Neural progenitor cell (in vitro differentiated cells): Measurements from ENCODE around the gene RERE.

Experiments used
- EZH2 ChIP-seq: fragments of 200-600 bp; sonication (generic); IDR thresholded peaks from 2 replicates; pipeline ENCODE4 v1.6.1; 2017; ENCODE audit warnings: antibody characterized with exemption, mild to moderate bottlenecking, moderate library complexity
- EZH2phosphoT487 ChIP-seq: fragments of 200-600 bp; sonication (generic); IDR thresholded peaks from 2 replicates; pipeline ENCODE4 v1.6.1; 2017; ENCODE audit warnings: antibody characterized with exemption
- TF ChIP-seq, protein P1 (sequence below): fragments of 200-600 bp; sonication (generic); IDR thresholded peaks from 2 replicates; pipeline ENCODE4 v1.5.1; 2017; ENCODE audit warnings: antibody characterized with exemption, mild to moderate bottlenecking

DNA sequence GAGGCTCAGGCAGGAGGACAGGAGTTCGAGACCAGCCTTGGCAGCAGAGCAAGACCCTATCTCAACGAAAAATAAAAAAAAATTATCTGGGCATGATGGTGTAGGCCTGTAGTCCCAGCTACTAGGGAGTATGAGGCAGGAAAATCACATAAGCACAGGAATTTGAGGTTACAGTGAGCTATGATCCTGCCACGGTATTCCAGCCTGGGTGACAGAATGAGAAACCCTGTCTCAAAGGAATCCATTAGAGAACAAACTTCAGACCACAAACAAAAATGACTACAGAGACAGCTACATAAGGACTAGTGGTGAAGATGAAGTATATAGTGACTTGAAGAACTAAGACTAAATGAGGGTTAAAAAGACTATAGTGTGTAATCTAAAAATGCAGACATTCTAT lies 233.1 kb downstream of the RERE start:
- TF ChIP-seq, protein P1, sequence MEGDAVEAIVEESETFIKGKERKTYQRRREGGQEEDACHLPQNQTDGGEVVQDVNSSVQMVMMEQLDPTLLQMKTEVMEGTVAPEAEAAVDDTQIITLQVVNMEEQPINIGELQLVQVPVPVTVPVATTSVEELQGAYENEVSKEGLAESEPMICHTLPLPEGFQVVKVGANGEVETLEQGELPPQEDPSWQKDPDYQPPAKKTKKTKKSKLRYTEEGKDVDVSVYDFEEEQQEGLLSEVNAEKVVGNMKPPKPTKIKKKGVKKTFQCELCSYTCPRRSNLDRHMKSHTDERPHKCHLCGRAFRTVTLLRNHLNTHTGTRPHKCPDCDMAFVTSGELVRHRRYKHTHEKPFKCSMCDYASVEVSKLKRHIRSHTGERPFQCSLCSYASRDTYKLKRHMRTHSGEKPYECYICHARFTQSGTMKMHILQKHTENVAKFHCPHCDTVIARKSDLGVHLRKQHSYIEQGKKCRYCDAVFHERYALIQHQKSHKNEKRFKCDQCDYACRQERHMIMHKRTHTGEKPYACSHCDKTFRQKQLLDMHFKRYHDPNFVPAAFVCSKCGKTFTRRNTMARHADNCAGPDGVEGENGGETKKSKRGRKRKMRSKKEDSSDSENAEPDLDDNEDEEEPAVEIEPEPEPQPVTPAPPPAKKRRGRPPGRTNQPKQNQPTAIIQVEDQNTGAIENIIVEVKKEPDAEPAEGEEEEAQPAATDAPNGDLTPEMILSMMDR, result no peak
- TF ChIP-seq EZH2phosphoT487, result no peak
- no peak for TF ChIP-seq EZH2
